Omental fat pad (tissue), 4 donors: Measurements from ENCODE around the gene RITA1. TPM values are rescaled to one million over a fixed set of nuclear protein-coding genes. Genes with fewer than 3 reads are reported as not detected.

ENCODE experiments used
- ATAC-seq: fragments of 150-250 bp; one replicate; pipeline ENCODE4 v1.9.1; 2016; ENCODE audit warnings: mild to moderate bottlenecking, moderate library complexity; ENCODE audit not compliant: low FRiP score
- DNase-seq: peaks from one replicate; pipeline ENCODE4 v3.0.0-alpha.2; 2019; ENCODE audit warnings: low spot score
- CTCF ChIP-seq, 3 donors: fragments of 450-650 bp; IDR thresholded peaks; one replicate each; pipeline ENCODE4 v1.5.1; 2016 to 2017; ENCODE audit warnings: antibody characterized with exemption in 3 of 3, mild to moderate bottlenecking in 3 of 3, moderate library complexity in 2 of 3
- total RNA-seq, 4 donors: library from RNA; depleted of rRNA; stranded (reverse); fragments of >200 nt; gene quantifications; one replicate each; pipeline ENCODE4 v1.1.0, GENCODE V29; 2016

Gene RITA1
- total RNA-seq, 4 donors from 2014 or later: 7.9 to 14.3 (median 11.5) TPM

GRCh38 chr12:113179023-113179422, 6.5 kb upstream of the RITA1 start:
- ATAC-seq (no peak), DNase-seq (no peak)
- no peak for TF ChIP-seq CTCF (IDR thresholded peaks at IDR 0.05)

- ATAC-seq (no peak), DNase-seq (no peak)
- no peak for TF ChIP-seq CTCF (IDR thresholded peaks at IDR 0.05)
Measured at GRCh38 chr12:113180333-113180732, 5.2 kb upstream of the RITA1 start.

DNA sequence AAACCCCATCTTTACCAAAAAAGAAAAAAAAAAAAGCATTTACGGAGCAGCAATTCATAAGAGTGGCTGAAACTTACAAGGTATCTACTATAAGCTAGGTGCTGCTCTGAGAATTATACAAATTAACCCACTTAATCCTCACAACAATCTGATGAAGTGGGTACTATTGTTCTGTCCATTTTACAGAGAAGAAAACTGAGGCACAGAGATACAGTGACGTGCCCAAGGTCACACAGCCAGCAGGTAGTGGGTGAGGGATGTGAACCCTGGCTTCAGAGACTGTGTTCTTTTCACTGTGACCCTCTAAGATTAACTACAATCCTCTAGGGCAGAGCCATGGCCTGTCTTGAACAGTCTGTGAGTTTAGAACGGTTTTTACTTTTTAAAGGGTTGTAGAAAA, 3.5 kb upstream of the RITA1 start:
- TF ChIP-seq CTCF (IDR thresholded peaks at IDR 0.05): no peak
- DNase-seq: no peak
- no peak for ATAC-seq

- ATAC-seq (no peak), DNase-seq (no peak)
- TF ChIP-seq CTCF (IDR thresholded peaks at IDR 0.05): no peak
Measured at GRCh38 chr12:113183030-113183589, 2.4 kb upstream of the RITA1 start.

DNA sequence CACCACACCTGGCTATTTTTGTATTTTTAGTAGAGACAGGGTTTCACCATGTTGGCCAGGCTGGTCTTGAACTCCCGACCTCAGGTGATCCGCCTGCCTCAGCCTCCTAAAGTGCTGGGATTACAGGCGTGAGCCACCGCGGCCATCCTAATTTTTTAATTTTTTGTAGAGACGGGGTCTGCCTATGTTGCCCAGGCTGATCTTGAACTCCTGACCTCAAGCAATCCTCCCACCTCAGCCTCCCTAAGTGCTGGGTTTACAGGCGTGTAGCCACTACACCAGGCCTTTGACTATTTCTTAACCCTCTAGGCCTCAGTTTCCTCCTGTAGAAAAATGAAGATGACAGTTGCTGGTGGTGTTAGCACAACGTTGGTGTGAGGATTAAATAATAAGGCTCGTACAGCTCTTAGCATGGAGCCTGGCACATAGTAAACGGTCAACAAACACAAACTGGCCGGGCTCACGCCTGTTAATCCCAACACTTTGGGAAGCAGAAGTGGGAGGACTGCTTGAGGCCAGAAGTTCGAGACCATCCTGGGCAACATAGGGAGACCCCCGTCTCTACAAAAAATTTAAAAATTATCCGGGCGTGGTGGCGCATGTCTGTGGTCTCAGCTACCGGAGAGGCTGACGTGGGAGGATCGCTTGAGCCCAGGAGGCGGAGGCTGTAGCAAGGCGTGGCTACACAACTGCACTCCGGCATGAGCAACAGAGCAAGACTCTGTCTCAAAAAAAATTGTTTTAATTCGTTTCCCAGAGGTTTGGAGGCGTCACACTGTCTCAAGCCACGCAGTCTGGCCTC, 1.2 kb upstream of the RITA1 start:
- ATAC-seq (peak; percentile 62), DNase-seq (peak; percentile 37)
- TF ChIP-seq CTCF (IDR thresholded peaks at IDR 0.05): no peak

GRCh38 chr12:113184900-113185179, 681 bp upstream of the RITA1 start:
- no peak for TF ChIP-seq CTCF (IDR thresholded peaks at IDR 0.05)
- peak; percentile 90 for ATAC-seq
- DNase-seq: peak; percentile 57

DNA sequence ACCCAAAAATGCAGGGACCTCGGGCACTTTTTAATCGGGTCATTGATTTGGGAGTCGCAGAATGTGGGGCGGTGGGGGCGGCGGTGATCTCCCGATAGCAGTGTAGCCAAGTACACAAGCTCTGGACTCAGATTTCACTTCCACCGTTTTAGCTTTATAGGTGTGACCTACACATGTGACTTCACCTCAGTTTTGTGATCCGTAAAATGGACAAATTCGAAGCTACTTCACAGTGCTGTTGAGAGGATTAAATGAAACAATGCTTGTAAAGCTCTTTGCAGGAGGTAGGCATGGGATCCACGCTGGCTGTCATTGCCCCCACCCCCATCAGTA, 478 bp downstream of the RITA1 start:
- DNase-seq: no peak
- no peak for ATAC-seq
- TF ChIP-seq CTCF (IDR thresholded peaks at IDR 0.05): no peak
